ENCODE results near the gene CHI3L1.

The CHI3L1 gene

GRCh38 chr1:203156280-203156679 lies 30.2 kb downstream of the CHI3L1 start:
- H3K4me3 ChIP-seq = no peak overlapping the region

GRCh38 chr1:203153989-203154821 lies 32.3 kb downstream of the CHI3L1 start:
- no peak overlapping the region for H3K4me3 ChIP-seq
- H3K27ac ChIP-seq = peak overlapping the region in 1 of 21 experiments; percentile 75

More at GRCh38 chr1:203156280-203156679, 30.2 kb downstream of the CHI3L1 start:
- H3K27ac ChIP-seq = no peak overlapping the region

- peak overlapping the region in 1 of 21 experiments; percentile 75 for H3K27ac ChIP-seq
Observed at GRCh38 chr1:203153051-203153988, 33.2 kb downstream of the CHI3L1 start.

GRCh38 chr1:203152158-203153034 lies 34.1 kb downstream of the CHI3L1 start:
- Histone ChIP-seq H3K27ac (no peak overlapping the region), H3K4me3 (no peak overlapping the region)

More at GRCh38 chr1:203153051-203153988, 33.2 kb downstream of the CHI3L1 start:
- H3K4me3 ChIP-seq = no peak overlapping the region

- Histone ChIP-seq H3K27ac (no peak overlapping the region), H3K4me3 (no peak overlapping the region)
Observed at GRCh38 chr1:203151362-203152157, 34.9 kb downstream of the CHI3L1 start.

GRCh38 chr1:203150511-203151297 lies 35.8 kb downstream of the CHI3L1 start:
- H3K27ac ChIP-seq = no peak overlapping the region
- H3K4me3 ChIP-seq = no peak overlapping the region

- no peak overlapping the region for H3K4me3 ChIP-seq
- no peak overlapping the region for H3K27ac ChIP-seq
Observed at GRCh38 chr1:203149188-203149840, 37.2 kb downstream of the CHI3L1 start.

- Histone ChIP-seq H3K27ac (no peak overlapping the region), H3K4me3 (no peak overlapping the region)
Observed at GRCh38 chr1:203148579-203148978, 37.9 kb downstream of the CHI3L1 start.

- H3K4me3 ChIP-seq = no peak overlapping the region
- no peak overlapping the region for H3K27ac ChIP-seq
Observed at GRCh38 chr1:203148127-203148526, 38.4 kb downstream of the CHI3L1 start.

- Histone ChIP-seq H3K4me3 (no peak overlapping the region), H3K27ac (no peak overlapping the region)
Observed at GRCh38 chr1:203147376-203147775, 39.1 kb downstream of the CHI3L1 start.

GRCh38 chr1:203146537-203146936 lies 40.0 kb downstream of the CHI3L1 start:
- no peak overlapping the region for H3K27ac ChIP-seq

GRCh38 chr1:203146042-203146369 lies 40.5 kb downstream of the CHI3L1 start:
- H3K27ac ChIP-seq = no peak overlapping the region
- no peak overlapping the region for H3K4me3 ChIP-seq

More at GRCh38 chr1:203146537-203146936, 40.0 kb downstream of the CHI3L1 start:
- no peak overlapping the region for H3K4me3 ChIP-seq

GRCh38 chr1:203145321-203146041 lies 41.0 kb downstream of the CHI3L1 start:
- Histone ChIP-seq H3K27ac (peak overlapping the region in 1 of 21 experiments; percentile 10), H3K4me3 (no peak overlapping the region)

- Histone ChIP-seq H3K27ac (no peak overlapping the region), H3K4me3 (no peak overlapping the region)
Observed at GRCh38 chr1:203144661-203145060, 41.8 kb downstream of the CHI3L1 start.

GRCh38 chr1:203143641-203144040 lies 42.9 kb downstream of the CHI3L1 start:
- Histone ChIP-seq H3K27ac (no peak overlapping the region), H3K4me3 (no peak overlapping the region)

GRCh38 chr1:203142684-203143408 lies 43.7 kb downstream of the CHI3L1 start:
- no peak overlapping the region for H3K27ac ChIP-seq

More at GRCh38 chr1:203142684-203143408, 43.7 kb downstream of the CHI3L1 start:
- no peak overlapping the region for H3K4me3 ChIP-seq
